ENCODE data around the gene RUFY3.

RUFY3 gene

DNA sequence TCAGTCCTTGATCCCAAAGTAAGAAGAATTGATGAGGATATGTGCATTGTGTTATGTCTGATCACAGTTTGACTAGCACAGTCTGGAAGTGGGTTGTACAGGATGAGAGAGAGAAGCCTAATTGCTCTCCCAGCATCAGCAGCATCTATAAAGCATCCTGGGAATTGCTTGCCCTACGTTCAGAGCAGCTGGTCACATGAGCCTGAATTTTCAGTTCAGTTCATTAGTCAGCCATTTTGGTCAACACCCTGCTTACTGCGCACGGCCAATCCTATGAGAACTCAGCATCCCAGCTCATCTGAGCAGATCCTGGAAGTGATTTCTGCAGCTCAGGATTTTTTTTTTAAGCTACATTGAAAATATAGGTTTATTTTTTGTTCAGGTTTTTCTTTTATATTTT, at the start of gene RUFY3 (continued):
- TF ChIP-seq ZNF518A (tag by site-specific recombination; conservative IDR thresholded peaks at IDR 0.05; ENCODE audit: low read depth) (no peak), ZNF596 (tag by site-specific recombination; IDR thresholded peaks at IDR 0.05) (no peak), ZNF600 (tag by site-specific recombination; IDR thresholded peaks at IDR 0.05) (no peak), GFI1B (tag by site-specific recombination; IDR thresholded peaks at IDR 0.05) (no peak), ZNF544 (tag by site-specific recombination; IDR thresholded peaks at IDR 0.05) (no peak), OSR2 (tag by site-specific recombination; IDR thresholded peaks at IDR 0.05) (0 out of 2 replicates have a peak, but pooled peaks have one; percentile 57), ELK4 (IDR thresholded peaks at IDR 0.05; ENCODE audit: borderline replicate concordance, low read depth, low read length) (no peak), ZNF658 (tag by site-specific recombination; IDR thresholded peaks at IDR 0.05) (no peak), ZNF394 (tag by site-specific recombination; IDR thresholded peaks at IDR 0.05; ENCODE audit: borderline replicate concordance) (peak; percentile 43; the same call in 1 of the 2 replicates), HOXD13 (CRISPR knock-in tag; IDR thresholded peaks at IDR 0.05; ENCODE audit: borderline replicate concordance) (no peak), ZNF521 (tag by site-specific recombination; IDR thresholded peaks at IDR 0.05) (no peak), ZNF830 (tag by site-specific recombination; IDR thresholded peaks at IDR 0.05; ENCODE audit: low read depth) (no peak), MYNN (tag by site-specific recombination; IDR thresholded peaks at IDR 0.05; ENCODE audit: borderline replicate concordance) (no peak), ZNF549 (tag by site-specific recombination; IDR thresholded peaks at IDR 0.05) (no peak), ZNF561 (tag by site-specific recombination; IDR thresholded peaks at IDR 0.05; ENCODE audit: borderline replicate concordance) (peak; percentile 66; the same call in 1 of the 2 replicates), REST (tag by site-specific recombination; IDR thresholded peaks at IDR 0.05) (no peak), ZNF138 (tag by site-specific recombination; IDR thresholded peaks at IDR 0.05; ENCODE audit: borderline replicate concordance) (no peak), ZNF529 (tag by site-specific recombination; IDR thresholded peaks at IDR 0.05; ENCODE audit: insufficient replicate concordance) (no peak), ZNF501 (tag by site-specific recombination; IDR thresholded peaks at IDR 0.05) (no peak), ZNF530 (tag by site-specific recombination; IDR thresholded peaks at IDR 0.05; ENCODE audit: low read depth) (no peak), RBAK (tag by site-specific recombination; IDR thresholded peaks at IDR 0.05) (no peak), ZNF341 (tag by site-specific recombination; IDR thresholded peaks at IDR 0.05; ENCODE audit: low read depth) (no peak)
- TF ChIP-seq, protein P1, sequence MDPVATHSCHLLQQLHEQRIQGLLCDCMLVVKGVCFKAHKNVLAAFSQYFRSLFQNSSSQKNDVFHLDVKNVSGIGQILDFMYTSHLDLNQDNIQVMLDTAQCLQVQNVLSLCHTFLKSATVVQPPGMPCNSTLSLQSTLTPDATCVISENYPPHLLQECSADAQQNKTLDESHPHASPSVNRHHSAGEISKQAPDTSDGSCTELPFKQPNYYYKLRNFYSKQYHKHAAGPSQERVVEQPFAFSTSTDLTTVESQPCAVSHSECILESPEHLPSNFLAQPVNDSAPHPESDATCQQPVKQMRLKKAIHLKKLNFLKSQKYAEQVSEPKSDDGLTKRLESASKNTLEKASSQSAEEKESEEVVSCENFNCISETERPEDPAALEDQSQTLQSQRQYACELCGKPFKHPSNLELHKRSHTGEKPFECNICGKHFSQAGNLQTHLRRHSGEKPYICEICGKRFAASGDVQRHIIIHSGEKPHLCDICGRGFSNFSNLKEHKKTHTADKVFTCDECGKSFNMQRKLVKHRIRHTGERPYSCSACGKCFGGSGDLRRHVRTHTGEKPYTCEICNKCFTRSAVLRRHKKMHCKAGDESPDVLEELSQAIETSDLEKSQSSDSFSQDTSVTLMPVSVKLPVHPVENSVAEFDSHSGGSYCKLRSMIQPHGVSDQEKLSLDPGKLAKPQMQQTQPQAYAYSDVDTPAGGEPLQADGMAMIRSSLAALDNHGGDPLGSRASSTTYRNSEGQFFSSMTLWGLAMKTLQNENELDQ (tag by site-specific recombination; IDR thresholded peaks at IDR 0.05; ENCODE audit: low read depth), result no peak
- TF ChIP-seq, protein P2, sequence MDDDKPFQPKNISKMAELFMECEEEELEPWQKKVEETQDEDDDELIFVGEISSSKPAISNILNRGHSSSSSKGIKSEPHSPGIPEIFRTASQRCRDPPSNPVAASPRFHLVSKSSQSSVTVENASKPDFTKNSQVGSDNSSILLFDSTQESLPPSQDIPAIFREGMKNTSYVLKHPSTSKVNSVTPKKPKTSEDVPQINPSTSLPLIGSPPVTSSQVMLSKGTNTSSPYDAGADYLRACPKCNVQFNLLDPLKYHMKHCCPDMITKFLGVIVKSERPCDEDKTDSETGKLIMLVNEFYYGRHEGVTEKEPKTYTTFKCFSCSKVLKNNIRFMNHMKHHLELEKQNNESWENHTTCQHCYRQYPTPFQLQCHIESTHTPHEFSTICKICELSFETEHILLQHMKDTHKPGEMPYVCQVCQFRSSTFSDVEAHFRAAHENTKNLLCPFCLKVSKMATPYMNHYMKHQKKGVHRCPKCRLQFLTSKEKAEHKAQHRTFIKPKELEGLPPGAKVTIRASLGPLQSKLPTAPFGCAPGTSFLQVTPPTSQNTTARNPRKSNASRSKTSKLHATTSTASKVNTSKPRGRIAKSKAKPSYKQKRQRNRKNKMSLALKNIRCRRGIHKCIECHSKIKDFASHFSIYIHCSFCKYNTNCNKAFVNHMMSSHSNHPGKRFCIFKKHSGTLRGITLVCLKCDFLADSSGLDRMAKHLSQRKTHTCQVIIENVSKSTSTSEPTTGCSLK (tag by site-specific recombination; IDR thresholded peaks at IDR 0.05), result no peak
